ENCODE data around the gene SEMA4G.
"Not testable (repeated sequence)": the region's sequence is repeated elsewhere in the genome, so short reads cannot be mapped to it uniquely, and the experiment has no call there.

The SEMA4G gene

DNA sequence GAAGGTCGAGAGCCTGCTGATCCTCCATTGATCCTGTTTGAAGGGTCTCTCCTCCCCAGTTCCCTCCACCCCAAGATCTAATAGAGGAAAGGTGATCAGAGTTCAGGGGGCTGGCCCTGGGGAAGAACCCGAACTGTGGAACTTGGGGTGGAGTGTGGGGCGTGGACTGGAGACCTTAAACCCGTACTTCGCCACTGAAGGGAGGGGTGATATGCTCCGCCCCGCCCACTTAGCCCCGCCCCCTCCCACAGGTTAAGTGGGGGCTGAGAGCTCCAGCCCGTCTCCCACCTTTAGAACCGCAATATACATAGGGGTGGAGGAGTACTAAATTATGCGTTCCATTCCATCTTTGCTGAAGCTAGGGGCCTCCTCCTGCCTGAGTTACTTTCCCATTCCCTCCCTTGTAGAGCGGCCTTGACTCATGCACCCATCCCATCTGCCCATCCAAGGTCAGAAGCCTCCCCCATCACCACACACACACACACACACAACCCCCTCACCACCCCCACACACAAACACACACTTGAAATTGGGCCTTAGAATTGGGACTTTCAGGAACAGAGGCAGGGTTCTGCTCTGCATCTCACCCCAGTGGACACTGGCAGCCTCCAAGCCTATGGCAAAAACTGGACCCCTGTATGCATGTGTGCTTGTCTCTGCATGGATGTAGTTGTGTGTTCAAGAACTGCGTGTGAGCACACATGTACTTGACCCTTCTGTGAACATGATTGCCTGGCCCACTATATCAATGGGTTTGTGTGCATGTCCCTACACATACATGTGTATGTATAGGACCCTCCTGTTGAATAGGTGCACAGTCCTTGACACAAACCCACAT, 991 bp downstream of the SEMA4G start:
- DNase-seq (ENCODE audit: low read depth): peak; percentile 21

DNA sequence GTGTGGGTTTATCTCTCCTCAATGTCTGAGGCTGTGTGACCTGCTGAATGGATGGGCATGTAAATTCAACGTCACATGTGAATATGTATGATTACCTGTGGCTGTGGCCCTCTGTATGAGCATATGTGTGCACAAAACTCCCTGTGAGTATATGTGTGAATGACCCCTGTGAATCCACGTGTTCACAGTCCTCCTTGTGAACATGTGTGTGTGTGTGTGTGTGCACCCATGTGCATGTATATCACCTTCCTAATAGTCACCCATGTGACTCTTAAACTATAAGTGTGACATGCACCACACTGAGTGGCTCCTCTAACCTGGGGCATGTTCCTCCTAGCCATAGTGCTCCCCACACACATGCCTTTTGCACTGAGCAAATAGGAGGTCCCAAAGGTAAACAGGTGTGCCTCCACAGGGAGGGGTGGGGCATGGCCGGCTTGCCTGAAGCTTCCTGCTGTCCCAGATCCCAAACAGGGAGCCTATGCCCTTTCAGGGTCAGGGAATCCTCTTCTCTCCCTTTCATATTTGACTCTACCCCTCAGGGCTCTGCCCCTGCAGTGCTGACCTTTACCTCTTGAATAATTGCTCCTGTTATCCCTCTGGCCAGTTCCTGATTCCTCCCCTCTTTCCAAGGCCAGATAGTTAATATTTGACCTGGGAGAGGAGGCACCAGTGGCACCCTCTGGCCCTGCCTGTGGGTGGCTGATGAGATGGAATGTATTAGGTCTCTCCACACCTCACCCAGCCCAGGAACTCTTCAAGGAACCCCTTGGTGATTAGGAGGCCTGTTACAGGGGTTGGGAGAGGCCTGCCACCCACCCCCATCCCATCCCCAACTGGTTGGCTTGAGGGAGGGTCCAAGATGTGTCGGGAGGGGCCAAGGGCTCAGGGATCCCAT, 1.9 kb downstream of the SEMA4G start:
- no peak for DNase-seq (ENCODE audit: low read depth)

GRCh38 chr10:100972115-100972903, 3.0 kb downstream of the SEMA4G start:
- DNase-seq (ENCODE audit: low read depth): no peak

DNA sequence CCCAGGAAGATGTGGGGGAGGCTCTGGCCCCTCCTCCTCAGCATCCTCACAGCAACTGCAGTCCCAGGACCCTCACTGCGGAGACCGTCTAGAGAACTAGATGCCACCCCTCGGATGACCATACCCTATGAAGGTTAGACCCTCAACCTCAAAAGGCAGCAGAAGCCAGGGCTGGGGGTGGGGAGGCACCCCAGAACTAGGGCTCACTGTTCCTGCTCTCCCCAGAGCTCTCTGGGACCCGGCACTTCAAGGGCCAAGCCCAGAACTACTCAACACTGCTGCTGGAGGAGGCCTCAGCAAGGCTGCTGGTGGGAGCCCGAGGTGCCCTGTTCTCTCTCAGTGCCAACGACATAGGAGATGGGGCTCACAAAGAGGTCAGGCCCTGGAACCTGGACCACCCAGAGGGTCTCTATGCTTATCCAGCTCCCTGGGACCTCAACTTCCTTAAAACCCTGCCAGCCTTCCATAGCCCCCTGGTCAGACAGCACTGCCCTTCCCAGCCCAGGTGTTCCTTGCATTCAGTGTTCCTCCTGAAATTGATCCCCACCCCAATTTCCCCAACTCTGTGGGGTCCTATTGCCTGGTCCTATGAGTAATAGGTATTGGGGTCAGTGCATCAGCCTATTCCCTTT, 3.7 kb downstream of the SEMA4G start:
- no peak for DNase-seq (ENCODE audit: low read depth)

GRCh38 chr10:100975397-100975796, 6.1 kb downstream of the SEMA4G start:
- DNase-seq (ENCODE audit: low read depth): not testable (repeated sequence)

- no peak for DNase-seq (ENCODE audit: low read depth)
Measured at GRCh38 chr10:100976906-100977305, 7.6 kb downstream of the SEMA4G start.

GRCh38 chr10:100977436-100977835, 8.1 kb downstream of the SEMA4G start:
- no peak for DNase-seq (ENCODE audit: low read depth)

GRCh38 chr10:100978121-100978900, 9.0 kb downstream of the SEMA4G start:
- no peak for DNase-seq (ENCODE audit: low read depth)

- DNase-seq (ENCODE audit: low read depth): no peak
Measured at GRCh38 chr10:100978901-100979195, 9.5 kb downstream of the SEMA4G start.

DNA sequence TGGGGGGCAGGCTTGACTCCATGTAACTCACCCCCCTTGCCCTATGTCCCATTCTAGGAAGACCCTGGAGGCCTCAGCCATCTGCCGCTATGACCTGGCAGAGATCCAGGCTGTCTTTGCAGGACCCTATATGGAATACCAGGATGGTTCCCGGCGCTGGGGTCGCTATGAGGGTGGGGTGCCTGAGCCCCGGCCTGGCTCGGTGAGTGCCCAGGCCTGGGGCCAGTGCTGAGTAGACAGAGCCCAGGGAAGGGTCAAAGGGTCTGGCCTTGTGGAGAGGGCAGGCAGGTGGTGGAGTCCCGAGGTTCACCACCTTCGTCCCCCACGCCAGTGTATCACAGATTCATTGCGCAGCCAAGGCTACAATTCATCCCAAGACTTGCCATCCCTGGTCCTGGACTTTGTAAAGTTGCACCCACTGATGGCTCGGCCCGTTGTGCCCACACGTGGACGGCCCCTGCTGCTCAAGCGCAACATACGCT, 10.5 kb downstream of the SEMA4G start:
- DNase-seq (ENCODE audit: low read depth): no peak

DNA sequence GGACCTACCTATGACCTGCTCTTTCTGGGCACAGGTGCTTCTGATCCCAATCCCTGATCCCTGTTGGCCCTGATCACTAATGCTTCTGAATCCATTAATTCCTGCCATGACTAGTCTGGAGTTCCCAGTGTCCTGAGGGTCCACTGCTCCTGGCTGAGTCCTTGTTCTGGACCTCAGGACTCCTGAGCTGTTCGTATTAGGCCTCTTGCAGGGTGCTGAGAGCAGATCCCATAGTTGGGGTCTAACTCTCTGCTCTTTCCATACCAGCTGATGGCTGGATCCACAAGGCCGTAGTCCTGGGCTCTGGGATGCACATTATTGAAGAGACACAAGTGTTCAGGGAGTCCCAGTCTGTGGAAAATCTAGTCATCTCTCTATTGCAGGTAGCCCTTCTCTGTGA, 11.0 kb downstream of the SEMA4G start:
- no peak for DNase-seq (ENCODE audit: low read depth)

DNA sequence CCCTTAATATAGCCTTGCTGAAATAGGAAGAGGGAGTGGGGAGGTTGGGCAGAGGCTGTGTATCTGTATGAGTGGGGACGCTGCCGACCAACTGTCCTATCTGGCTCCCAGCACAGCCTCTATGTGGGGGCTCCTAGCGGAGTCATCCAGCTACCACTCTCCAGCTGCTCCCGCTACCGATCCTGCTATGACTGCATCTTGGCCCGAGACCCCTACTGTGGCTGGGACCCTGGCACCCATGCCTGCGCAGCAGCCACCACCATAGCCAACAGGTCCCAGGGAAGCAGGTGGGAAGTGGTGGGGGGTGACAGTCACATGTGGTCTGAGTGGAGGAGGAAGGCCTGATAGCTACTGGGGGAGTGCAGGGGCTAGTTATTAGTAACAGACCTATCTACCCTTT, 11.4 kb downstream of the SEMA4G start:
- DNase-seq (ENCODE audit: low read depth): no peak

DNA sequence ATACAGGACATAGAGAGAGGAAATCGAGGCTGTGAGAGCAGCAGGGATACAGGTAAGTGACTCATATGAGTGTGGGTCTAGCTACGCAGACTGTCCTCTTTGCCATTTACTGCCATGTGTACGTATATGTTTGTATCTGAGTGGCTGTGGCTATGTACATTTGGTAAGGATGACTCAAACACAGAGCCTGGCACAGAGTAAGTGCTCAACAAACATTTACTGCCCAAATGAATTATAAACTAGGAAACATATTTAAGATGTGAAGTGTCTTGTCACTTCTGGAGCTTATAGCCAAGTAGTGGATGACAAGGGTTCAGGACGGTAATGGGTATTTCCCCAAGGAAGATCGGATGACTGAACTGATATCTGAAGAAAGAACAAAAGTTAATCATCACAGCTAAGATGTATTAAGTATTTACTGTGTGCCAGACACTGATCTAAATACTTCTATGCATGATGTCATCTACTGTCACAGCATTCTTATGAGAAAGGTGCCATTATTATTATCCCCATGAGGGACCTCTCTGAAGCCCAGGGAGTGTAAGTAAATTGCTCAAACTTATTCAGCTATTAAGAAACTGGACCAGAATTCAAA, 12.0 kb downstream of the SEMA4G start:
- no peak for DNase-seq (ENCODE audit: low read depth)

GRCh38 chr10:100982916-100983830, 13.9 kb downstream of the SEMA4G start:
- no peak for DNase-seq (ENCODE audit: low read depth)

GRCh38 chr10:100983868-100984671, 14.8 kb downstream of the SEMA4G start:
- no peak for DNase-seq (ENCODE audit: low read depth)

GRCh38 chr10:100984672-100985177, 15.4 kb downstream of the SEMA4G start:
- no peak for DNase-seq (ENCODE audit: low read depth)

DNA sequence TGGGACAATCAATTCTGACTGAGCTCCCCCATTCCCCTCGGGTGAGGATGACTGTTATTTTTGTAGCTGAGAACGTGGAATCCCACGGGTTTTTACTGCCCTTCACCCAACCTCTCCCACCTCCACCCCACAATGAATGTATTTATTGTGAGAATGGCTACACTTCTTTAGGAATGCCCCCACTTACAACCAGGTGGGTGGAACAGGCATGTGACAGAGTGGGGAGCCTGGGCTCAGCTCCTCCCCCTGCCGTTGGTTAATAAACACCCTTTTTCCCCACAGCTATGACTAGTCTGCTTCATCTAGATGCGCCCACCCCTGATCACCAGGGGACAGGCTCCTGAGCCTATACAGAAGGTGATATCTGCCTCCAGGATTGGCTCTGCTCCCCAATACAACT, 16.0 kb downstream of the SEMA4G start:
- no peak for DNase-seq (ENCODE audit: low read depth)

GRCh38 chr10:100986623-100986951, 17.3 kb downstream of the SEMA4G start:
- DNase-seq (ENCODE audit: low read depth): no peak
